Retinal pigment epithelial cell (primary cell): ENCODE data around the gene ADK.
"Not testable (repeated sequence)": the region's sequence is repeated elsewhere in the genome, so short reads cannot be mapped to it uniquely, and the experiment has no call there.

Source experiments
- DNase-seq: peaks from one replicate; pipeline ENCODE4 v3.0.0-alpha.2; 2010; ENCODE audit warnings: low read depth
- H3K4me3 ChIP-seq: 2 replicates; pipeline ENCODE4 v1.5.1; 2011; ENCODE audit warnings: mild to moderate bottlenecking, low read length, control low read depth, moderate library complexity
- TF ChIP-seq, protein P1 (sequence below): conservative IDR thresholded peaks from 2 replicates; pipeline ENCODE4 v1.5.1; 2011; ENCODE audit warnings: low read depth, low read length, control low read depth, inconsistent platforms

The ADK gene

DNA sequence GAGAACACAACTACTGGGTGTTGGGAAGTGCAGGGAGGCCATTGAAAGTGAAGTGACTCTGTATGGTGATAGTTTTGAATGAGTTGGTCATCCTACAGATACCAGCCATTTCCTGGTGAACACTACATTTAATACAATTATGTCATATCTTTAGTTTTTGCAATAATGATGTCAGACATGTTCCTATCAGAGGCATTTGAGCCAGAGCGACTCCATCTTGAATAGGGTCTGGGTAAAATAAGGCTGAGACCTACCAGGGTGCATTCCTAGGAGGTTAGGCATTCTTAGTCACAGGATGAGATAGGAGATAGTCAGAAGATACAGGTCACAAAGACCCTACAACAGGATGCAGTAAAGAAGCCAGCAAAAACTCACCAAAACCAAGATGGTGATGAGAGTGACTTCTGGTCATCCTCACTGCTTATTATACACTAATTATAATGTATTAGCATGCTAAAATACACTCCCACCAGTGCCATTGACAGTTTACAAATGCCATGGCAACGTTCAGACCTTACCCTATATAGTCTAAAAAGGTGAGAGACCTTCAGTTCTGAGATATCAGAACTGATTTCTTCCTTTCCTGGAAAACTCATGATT is 28.2 kb downstream of the ADK start:
- no peak for DNase-seq
- no peak overlapping the region for H3K4me3 ChIP-seq

DNA sequence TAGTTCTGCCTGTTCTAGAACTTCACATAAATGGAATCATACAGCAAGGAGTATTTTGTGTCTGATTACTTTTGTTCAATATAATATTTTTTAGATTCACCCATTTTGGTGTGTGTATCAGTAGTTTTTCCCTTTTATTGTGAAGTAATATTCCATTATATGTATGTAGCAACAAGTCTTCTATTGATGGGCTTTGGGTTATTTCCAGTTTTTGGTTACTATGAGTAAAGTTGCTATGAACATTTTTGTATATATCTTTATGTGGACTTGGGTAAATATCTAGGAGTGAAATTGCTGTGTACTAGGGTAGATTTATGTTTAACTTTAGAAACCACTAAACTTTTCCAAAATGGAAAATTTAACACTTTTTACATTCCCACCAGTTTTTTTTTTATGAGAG is 35.7 kb downstream of the ADK start:
- no peak overlapping the region for H3K4me3 ChIP-seq
- TF ChIP-seq, protein P1, sequence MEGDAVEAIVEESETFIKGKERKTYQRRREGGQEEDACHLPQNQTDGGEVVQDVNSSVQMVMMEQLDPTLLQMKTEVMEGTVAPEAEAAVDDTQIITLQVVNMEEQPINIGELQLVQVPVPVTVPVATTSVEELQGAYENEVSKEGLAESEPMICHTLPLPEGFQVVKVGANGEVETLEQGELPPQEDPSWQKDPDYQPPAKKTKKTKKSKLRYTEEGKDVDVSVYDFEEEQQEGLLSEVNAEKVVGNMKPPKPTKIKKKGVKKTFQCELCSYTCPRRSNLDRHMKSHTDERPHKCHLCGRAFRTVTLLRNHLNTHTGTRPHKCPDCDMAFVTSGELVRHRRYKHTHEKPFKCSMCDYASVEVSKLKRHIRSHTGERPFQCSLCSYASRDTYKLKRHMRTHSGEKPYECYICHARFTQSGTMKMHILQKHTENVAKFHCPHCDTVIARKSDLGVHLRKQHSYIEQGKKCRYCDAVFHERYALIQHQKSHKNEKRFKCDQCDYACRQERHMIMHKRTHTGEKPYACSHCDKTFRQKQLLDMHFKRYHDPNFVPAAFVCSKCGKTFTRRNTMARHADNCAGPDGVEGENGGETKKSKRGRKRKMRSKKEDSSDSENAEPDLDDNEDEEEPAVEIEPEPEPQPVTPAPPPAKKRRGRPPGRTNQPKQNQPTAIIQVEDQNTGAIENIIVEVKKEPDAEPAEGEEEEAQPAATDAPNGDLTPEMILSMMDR, result no peak
- DNase-seq, result no peak

More for the DNA sequence above, 28.2 kb downstream of the ADK start:
- TF ChIP-seq, protein P1, result no peak

DNA sequence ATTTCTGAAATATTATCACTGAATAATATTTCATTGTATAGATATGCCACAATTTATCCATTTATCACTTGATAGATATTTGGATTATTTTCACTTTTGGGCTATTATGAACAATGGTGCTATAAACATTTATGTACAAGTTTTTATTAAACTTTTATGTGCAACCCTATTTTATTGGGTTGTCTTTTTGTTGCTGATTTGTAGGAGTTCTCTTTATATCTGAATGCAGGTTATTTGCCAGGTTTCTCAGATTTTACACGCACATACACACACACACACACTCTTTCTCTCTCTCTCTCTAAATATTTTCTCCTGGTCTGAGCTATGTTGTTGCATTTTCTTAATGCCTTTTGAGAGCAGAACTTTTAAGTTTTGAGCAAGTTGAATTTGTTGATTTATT is 36.2 kb downstream of the ADK start:
- TF ChIP-seq, protein P1, result no peak
- H3K4me3 ChIP-seq, result no peak overlapping the region
- DNase-seq, result no peak

DNA sequence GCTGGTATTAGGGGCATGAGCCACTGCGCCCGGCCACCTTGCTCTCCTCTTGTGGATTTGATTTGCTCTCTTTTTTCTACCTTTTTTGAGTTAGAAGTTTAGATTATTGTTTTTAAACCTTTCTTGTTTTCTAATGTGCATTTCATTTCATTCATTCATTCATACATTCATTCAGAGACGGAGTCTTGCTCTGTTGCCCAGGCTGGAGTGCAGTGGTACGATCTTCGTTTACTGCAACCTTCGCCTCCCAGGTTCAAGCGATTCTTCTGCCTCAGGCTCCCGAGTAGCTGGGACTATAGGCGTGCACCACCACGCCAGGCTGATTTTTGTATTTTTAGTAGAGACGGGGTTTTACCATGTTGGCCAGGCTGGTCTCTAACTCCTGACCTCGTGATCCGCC is 37.6 kb downstream of the ADK start:
- DNase-seq, H3K4me3 ChIP-seq: not testable (repeated sequence)

DNA sequence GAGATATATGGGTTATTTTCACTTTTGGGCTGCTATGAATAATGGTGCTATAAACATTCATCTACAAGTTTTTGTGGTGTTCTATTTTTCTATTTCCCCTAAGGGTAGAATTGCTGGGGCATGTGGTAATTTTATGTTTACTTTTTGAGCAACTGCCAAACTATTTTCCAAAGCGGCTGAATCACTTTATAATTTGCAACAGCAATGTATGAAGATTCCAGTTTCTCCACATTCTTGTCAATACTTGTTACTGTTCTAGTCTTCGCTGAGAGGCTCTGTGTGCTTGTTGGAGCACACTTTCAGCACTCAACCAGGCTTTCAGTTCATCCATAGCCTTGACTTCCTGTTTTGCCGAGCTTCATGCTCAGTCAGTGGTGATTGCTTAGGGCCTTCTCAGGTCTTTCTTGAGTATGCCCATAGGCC is 39.0 kb downstream of the ADK start:
- no peak for DNase-seq
- TF ChIP-seq, protein P1, result no peak
- no peak overlapping the region for H3K4me3 ChIP-seq

DNA sequence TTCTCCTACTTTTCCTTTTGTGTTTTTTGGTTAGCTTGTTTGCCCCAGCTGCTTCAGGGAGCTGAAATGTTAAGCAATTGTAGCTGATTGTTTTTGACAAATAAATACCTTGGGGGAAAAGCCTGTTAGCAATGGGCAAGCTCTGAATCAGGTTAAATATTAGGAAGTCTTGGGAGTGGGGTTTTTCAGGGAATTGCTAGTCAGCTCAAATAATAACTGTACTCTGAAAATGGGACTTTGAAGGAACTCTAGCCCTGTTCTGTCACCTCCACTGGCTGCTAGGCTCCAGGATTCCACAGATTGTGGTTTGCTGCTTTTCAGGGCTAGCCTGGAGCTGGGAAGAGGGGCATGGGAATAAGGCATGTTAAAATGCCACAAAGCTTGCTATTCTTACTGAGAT is 39.5 kb downstream of the ADK start:
- no peak overlapping the region for H3K4me3 ChIP-seq
- no peak for DNase-seq
- TF ChIP-seq, protein P1, result no peak

DNA sequence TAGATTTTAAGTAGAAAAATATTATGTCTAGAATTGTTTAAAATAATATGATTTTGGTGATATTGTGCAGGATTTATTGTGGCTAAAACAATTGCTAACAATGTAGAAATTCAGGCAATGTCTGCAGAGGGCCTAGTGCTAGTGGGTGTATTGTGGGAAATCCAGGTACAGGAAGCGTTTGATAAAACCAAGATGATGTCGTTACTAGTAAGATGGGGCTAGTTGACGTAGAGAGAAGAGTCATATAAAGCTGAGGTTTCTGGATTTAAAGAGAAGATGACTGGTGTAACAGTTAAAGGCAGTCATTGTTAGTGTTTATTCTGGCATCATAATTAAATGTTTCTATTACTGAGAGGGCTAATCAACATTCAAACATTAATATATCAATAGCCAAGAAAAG is 43.5 kb downstream of the ADK start:
- TF ChIP-seq, protein P1, result no peak
- no peak overlapping the region for H3K4me3 ChIP-seq
- no peak for DNase-seq
